Fibroblast of skin of abdomen (primary cell): Measurements from ENCODE around the gene CPLX3.

Source experiments
- DNase-seq: peaks from one replicate; pipeline ENCODE4 v3.0.0-alpha.2; 2013

Gene CPLX3

GRCh38 chr15:74845581-74845980, 19.2 kb downstream of the CPLX3 start:
- DNase-seq: no peak

DNA sequence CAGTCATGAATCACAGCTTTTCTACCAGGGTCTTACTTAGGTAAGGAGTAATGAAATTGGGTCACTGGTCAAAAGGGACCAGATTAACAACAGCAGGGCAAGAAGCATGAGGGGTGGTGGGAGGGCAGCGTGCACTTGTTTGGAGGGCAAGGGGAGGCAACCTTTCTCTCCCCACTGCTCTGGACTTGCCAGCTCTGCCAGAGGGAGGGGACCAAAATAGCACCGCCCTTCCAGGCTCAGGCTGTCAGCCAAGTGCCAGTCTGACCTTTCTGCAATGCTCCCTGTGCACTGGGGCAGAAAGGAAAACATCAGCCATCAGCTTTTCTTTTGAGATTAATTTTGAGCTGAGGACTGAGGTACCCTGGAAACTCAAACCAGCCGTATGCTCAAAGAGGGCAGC, 21.0 kb downstream of the CPLX3 start:
- no peak for DNase-seq

- no peak for DNase-seq
These were observed 24.0 kb downstream of the CPLX3 start for GRCh38 chr15:74850393-74850792.

GRCh38 chr15:74851960-74852359, 25.5 kb downstream of the CPLX3 start:
- no peak for DNase-seq

DNA sequence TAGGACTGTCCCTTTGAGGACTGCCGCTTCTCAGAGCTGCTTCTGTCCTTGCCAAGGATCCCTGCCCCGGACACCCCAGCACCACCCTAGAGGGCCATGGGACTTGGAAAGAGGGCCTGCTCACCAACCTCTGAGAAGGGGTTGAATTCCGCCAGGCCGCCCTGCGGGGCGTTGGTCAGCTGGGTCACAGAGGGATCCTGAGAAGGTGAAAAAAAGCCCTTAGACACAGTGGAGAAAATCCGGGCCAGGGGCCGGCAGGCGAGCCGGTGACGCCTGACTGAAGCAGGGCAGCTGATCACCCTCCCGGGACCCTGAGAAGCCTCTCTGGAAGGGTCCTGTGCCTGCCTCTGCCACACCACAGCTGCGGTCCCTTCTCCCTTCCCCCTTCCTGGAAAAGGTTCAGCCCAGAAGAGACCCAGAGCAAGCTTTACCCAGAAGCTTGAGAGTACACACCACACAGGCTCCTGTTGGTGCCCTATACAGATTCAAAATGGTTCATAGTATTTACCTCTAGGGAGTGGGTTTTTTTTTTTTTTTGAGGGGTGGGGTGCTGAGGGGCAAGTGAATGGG, 28.1 kb downstream of the CPLX3 start:
- no peak for DNase-seq

- DNase-seq: no peak
These were observed 29.4 kb downstream of the CPLX3 start for GRCh38 chr15:74855857-74856256.

GRCh38 chr15:74856537-74856936, 30.1 kb downstream of the CPLX3 start:
- no peak for DNase-seq

- no peak for DNase-seq
These were observed 30.7 kb downstream of the CPLX3 start for GRCh38 chr15:74857082-74857655.

DNA sequence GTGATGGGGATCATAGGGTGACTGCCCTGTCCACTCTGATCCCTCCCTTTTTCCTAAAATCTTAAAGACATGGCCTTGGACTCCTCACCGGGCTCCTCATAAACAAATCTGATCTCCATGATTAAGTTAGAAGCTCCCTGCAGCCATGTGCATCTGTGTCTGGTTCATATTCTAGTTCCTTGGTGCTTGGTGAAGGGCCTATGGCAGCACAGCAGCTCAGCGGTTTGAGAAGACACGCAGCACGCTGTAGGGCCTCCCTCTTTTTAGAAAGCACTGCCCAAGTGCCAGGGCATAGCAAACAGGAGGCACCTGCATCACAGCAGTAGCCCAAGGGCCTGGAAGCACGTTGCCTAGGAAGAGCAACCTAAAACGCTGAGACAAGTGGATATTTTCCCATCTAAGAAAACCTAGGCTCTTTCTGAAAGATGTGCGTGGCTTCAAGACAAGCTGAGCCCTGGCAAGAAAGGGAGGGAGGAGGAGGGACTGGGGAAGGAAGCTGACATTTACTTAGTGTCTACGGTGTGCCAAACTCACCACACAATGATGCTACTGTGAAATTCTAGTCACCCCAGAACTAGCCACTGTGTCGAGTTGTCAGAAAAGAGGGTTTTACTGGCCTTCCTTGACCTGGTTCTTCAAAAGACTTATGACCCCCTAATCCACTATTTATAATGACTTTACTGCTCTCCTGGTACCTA, 31.4 kb downstream of the CPLX3 start:
- DNase-seq: no peak

DNA sequence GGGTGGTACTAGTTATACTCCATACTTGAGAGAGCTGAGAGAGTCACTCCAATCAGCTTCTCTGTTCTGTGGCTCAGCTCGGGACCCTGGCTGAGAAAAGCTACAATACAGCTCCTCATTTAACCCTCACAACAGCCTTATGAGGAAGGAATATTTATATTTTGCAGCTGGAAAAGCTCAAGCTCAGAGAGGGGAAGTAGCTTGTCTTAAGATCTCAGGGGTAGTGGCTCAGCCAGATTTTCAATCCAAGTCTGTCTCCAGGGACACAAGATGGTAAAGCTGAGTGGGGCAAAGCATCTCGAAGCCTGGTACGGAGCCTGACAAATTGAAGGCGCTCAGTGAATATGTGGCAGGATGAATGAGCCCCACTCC, 31.9 kb downstream of the CPLX3 start:
- no peak for DNase-seq

- no peak for DNase-seq
These were observed 37.0 kb downstream of the CPLX3 start for GRCh38 chr15:74863239-74864056.

GRCh38 chr15:74864296-74864695, 37.9 kb downstream of the CPLX3 start:
- no peak for DNase-seq

DNA sequence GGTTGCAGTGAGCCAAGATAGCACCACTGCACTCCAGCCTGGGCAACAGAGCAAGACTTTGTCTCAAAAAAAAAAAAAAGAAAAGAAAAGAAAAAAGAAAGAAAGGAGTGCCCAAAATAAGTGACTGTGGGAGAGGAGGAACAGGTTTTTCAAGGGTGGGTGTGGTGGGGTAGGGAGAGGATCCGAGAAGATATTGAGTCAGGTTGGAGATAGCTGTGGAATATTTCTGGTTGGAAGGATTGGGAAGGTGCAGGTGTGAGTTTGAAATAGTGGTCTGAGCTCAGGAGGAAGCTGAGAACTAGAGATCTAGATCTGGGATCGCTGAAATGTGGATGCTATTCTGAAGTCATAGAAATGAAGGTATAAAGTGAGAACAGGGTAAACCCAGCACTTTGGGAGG, 38.9 kb downstream of the CPLX3 start:
- DNase-seq: no peak

GRCh38 chr15:74866090-74866489, 39.7 kb downstream of the CPLX3 start:
- DNase-seq: peak; percentile 51

DNA sequence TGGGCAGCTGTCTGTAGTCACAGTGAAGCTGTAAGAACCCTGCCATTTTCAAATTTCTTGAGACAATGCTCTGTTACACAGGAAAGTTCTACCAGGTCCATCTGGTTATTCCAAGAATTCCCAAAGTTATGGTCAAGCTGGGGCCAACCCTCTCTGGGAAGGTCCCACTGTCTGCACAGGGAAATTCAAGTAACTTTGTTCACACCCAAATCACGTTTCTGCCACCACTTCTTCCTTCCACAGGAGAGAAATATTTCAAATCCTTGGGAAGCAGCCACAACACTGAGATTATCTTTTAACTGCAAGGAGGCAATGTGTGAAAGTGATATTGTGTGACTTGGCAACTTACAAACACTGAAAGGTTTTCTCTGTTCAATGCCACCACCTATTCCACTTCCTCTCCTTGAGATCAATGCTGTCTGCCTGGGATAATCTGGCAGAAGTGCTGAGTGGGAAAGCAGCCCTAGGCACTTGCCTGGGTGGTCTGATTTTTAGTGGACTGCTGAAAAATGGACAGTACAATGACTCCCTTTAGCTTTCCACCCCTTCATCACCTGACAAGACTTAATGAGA, 41.1 kb downstream of the CPLX3 start:
- DNase-seq: no peak

DNA sequence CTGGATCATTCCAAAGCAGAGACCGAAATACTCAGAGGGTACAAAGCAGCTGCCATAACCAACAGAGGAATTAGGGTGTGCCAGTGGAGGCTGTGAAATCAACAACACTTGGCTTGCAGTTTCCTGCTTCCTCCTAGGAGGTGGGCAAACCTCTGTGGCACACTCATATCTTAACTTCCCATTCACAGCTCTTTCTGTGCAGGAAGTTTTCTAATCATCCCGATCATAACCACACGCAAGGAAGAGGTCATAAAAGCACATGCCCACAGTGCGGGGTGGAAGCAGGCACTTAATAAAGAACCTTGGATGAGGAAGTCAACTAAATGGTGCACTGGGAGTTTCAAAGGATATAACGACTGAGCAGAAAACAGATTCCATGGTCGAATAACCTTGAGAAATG, 41.6 kb downstream of the CPLX3 start:
- no peak for DNase-seq

GRCh38 chr15:74869372-74869725, 42.9 kb downstream of the CPLX3 start:
- DNase-seq: no peak

GRCh38 chr15:74869726-74870407, 43.4 kb downstream of the CPLX3 start:
- peak; percentile 8 for DNase-seq

GRCh38 chr15:74870436-74871215, 44.2 kb downstream of the CPLX3 start:
- DNase-seq: no peak

- DNase-seq: no peak
These were observed 46.2 kb downstream of the CPLX3 start for GRCh38 chr15:74872702-74873035.

- DNase-seq: peak; percentile 95
These were observed 46.8 kb downstream of the CPLX3 start, which contains the start of gene SCAMP2 for GRCh38 chr15:74873036-74873755. Gene SCAMP2, minus strand, starts transcription at chr15:74873365. Its CDS starts 110 bp downstream, at chr15:74873255.
